Coronary artery (tissue), 2 donors: ENCODE measurements around the gene TACC2.
"Not testable (repeated sequence)": the region's sequence is repeated elsewhere in the genome, so short reads cannot be mapped to it uniquely, and the experiment has no call there.

Source experiments
- DNase-seq: peaks from one replicate; pipeline ENCODE4 v3.0.0-alpha.2; 2017; ENCODE audit warnings: low spot score
- H3K27ac ChIP-seq, 2 donors: fragments of 200-600 bp; sonication (generic); one replicate each; pipeline ENCODE4 v1.5.1; 2016 to 2019
- H3K4me3 ChIP-seq: fragments of 200-600 bp; sonication (generic); 2 replicates; pipeline ENCODE4 v1.5.1; 2016; ENCODE audit warnings: mild to moderate bottlenecking, moderate library complexity
- TF ChIP-seq, protein P1 (sequence below): fragments of 200-600 bp; sonication (generic); IDR thresholded peaks from one replicate; pipeline ENCODE4 v1.5.1; 2019; ENCODE audit warnings: antibody characterized with exemption

Gene TACC2

DNA sequence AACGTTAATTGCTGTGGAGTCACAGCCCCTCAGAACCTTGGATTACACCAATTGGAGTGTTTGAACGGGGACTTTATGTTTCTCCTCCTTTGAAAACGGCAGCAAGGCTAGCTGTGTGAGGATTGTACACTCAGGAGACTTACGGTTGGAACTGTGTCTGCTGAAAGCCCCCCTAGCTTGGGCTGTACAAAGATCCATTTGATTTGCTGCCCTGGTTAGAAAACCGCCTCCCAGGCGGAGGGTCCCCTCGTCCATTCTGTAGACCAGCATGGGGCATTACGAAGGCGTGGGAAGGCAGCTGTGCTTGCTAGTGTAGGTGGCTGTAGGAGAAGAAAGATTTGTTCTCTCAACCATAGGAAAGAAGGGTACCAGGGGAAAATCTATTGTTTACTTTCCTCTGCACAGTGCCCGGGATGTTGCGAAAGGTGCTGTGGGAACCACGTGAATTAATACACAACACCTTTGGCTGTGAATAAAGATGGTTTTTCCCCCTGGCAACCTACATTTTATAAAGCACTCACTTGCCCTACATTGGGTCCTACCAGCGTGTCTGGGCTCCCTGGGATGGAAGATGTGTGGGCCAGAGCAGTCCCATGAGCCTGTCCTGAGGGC lies 208.8 kb downstream of the TACC2 start:
- H3K27ac ChIP-seq: no peak overlapping the region
- DNase-seq: no peak
- no peak overlapping the region for H3K4me3 ChIP-seq
- TF ChIP-seq, protein P1, sequence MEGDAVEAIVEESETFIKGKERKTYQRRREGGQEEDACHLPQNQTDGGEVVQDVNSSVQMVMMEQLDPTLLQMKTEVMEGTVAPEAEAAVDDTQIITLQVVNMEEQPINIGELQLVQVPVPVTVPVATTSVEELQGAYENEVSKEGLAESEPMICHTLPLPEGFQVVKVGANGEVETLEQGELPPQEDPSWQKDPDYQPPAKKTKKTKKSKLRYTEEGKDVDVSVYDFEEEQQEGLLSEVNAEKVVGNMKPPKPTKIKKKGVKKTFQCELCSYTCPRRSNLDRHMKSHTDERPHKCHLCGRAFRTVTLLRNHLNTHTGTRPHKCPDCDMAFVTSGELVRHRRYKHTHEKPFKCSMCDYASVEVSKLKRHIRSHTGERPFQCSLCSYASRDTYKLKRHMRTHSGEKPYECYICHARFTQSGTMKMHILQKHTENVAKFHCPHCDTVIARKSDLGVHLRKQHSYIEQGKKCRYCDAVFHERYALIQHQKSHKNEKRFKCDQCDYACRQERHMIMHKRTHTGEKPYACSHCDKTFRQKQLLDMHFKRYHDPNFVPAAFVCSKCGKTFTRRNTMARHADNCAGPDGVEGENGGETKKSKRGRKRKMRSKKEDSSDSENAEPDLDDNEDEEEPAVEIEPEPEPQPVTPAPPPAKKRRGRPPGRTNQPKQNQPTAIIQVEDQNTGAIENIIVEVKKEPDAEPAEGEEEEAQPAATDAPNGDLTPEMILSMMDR: no peak

DNA sequence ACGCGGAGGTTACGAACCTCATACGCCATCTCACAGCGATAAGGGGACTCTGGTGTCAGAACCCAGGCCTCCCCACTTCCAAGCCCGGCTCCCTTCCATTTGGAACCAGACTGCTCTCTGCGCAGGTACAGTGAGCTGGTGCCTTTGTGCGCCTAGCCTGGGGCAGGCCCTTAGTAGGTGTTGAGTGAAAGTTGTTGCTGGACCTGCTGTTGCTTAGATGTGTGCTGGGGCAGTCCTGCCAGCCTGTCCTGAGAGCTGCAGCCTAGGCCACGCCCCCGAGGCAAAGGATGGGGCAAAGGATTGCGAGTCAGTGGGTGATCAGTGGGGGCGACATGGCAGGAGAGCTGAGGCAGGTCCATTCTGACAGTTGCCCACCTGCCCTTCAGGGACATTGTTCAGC lies 209.7 kb downstream of the TACC2 start:
- H3K4me3 ChIP-seq: no peak overlapping the region
- no peak for DNase-seq
- no peak overlapping the region for H3K27ac ChIP-seq
- TF ChIP-seq, protein P1: no peak

DNA sequence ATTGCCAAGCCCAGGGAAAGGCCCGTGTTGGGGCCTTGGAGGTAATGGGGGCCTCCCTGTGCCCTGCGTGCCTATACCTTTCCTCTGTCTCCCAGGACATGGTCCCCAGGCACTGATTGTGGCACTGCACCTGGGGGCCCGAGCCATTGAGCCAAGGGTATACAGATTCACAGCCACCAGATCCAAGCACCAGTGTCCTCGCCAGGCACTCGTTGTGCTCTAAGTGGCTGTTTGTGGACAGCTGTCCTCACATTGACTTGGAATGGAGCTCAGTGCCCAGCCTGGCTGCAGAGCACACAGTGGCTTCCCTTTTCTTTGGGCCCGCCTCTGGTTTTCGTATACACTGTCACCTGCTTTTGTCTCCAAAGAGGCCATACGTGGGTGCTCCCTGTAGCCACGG lies 210.1 kb downstream of the TACC2 start:
- TF ChIP-seq, protein P1: no peak
- no peak overlapping the region for H3K27ac ChIP-seq
- no peak for DNase-seq
- no peak overlapping the region for H3K4me3 ChIP-seq

DNA sequence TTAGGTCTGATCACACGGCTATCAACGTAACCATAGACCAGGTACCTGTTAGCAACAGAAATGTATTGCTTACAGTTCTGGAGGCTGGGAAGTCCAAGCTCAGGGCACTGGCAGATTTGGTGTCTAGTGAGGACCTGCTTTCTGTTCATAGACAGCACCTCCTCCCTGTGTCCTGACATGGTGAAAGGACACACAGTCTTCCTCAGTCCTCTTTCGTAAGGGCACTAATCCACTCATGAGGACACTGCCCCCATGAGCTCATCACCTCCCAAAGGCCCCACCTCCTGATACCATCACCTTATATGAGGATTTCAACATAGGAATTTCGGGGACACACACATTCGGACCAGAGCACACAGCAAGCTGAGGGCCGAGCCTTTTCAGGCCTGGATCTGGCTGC lies 210.7 kb downstream of the TACC2 start:
- H3K4me3 ChIP-seq: no peak overlapping the region
- DNase-seq: no peak
- H3K27ac ChIP-seq: no peak overlapping the region
- TF ChIP-seq, protein P1: no peak

DNA sequence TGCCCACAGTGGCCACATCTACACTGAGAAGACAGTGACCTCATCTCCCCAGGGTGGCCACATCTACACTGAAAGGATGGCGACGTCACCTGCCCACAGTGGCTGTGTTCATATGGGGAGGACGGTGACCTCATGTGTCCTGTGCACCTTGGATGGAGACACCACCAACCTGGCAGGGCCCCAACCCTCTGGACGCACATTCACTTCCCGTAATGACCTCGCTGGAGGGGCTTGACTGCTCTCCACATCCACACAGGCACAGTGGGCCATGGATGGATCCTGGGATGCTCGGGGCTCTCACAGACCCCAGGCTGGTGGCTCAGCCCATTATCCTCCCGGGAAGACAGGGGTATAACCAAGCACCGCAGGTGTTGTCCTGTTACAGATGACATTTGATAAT lies 212.4 kb downstream of the TACC2 start:
- Histone ChIP-seq H3K4me3 (no peak overlapping the region), H3K27ac (no peak overlapping the region)
- no peak for DNase-seq
- TF ChIP-seq, protein P1: no peak

DNA sequence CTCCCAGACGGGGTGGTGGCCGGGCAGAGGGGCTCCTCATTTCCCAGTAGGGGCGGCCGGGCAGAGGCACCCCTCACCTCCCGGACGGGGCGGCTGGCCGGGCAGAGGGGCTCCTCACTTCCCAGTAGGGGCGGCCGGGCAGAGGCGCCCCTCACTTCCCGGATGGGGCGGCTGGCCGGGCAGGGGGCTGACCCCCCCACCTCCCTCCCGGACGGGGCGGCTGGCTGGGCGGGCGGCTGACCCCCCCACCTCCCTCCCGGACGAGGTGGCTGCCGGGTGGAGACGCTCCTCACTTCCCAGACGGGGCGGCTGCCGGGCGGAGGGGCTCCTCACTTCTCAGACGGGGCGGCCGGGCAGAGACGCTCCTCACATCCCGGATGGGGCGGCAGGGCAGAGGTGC lies 214.2 kb downstream of the TACC2 start:
- H3K4me3 ChIP-seq, DNase-seq, H3K27ac ChIP-seq: not testable (repeated sequence)

DNA sequence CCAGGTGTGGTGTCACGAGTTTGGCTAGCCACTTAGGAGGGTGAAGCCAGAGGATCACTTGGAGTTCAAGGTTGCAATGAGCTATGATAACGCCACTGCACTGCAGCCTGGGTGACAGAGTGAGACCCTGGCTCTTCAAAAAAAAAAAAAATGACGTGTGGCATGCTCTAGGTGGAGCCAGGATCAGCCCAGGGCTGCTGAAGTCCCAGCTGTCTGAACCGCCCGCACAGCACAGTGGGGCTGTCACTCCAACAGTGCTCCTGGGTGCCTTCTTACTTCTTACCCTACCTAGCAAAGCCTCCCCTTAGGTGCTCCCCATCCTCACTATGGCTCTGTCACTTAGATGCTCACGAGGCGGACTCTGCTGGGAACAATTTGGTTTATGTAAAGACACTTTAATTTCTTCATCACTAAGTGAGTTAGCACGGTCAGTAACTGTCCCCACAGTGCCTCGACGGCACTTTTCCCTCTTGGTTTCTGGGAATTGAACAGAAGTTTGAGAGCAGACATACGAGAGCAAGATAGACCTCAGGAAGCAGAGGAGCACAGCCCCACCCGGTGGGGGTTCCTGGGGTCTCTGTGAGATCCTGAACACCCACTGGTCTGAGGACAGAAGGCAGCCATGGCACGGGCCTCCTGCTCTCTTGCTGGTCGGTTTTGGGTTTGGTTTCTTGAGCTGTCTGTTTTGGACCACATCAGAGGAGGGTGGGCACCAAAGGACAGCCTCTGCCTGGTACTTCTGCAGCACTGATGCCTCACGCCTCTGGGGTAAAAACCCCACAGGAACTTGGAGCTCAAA lies 215.9 kb downstream of the TACC2 start:
- H3K4me3 ChIP-seq: no peak overlapping the region
- DNase-seq: no peak
- no peak overlapping the region for H3K27ac ChIP-seq
- TF ChIP-seq, protein P1: no peak
